HepG2 (cell line): ENCODE measurements around the gene AARS2. TPM values are rescaled to one million over a fixed set of nuclear protein-coding genes. Genes with fewer than 3 reads are reported as not detected.

ENCODE experiments used
- ATAC-seq: fragments of 200-7000 bp; cut with Tn5 transposase; 3 replicates; pipeline ENCODE4 v1.9.1; 2020; ENCODE audit warnings: mild to moderate bottlenecking, moderate library complexity
- BruUV-seq: library from RNA; stranded (reverse); fragments of 400-500 nt; replicated peaks from 2 replicates; lab custom pipeline; 2021; lab: Mats Ljungman, UMichigan
- CTCF ChIA-PET: fragments of 300-600 bp; formaldehyde crosslinking; extraction: SDS; loops from one replicate; lab custom pipeline; 2021; ENCODE audit warnings: low total read pairs, inconsistent platforms, low intra/inter-chr PET ratio; lab: Yijun Ruan, JAX
- POLR2A ChIA-PET: fragments of 350-600 bp; sonication (Branson Sonifier 250); formaldehyde crosslinking; loops from one replicate; lab custom pipeline; 2020; ENCODE audit warnings: antibody characterized with exemption, inconsistent platforms; lab: Yijun Ruan, JAX
- DNase-seq: peaks from one replicate; pipeline ENCODE4 v3.0.0-alpha.2; 2015; ENCODE audit warnings: low spot score
- FAIRE-seq: peaks from 3 replicates; lab custom pipeline; 2011; peaks lifted over from hg19 to GRCh38; lab: Jason Lieb, UNC
- H2AFZ ChIP-seq: one replicate; pipeline ENCODE4 v1.6.1; 2011; ENCODE audit warnings: low read length, inconsistent platforms
- H3K27ac ChIP-seq: fragments of 300-600 bp; 3 replicates; pipeline ENCODE4 v1.8.0; 2011; ENCODE audit warnings: mixed run types, mild to moderate bottlenecking, mixed read lengths, low read length, inconsistent platforms; ENCODE audit not compliant: insufficient read depth; ENCODE audit errors: extremely low read length
- H3K27me3 ChIP-seq, 2 experiments: fragments of 200-600 bp in 1 of 2; 2 replicates in 1 of 2; 3 replicates in 1 of 2; pipeline versions ENCODE4 v1.6.0 to v1.8.0; 2011; ENCODE audit warnings: low read length in 2 of 2, mild to moderate bottlenecking in 2 of 2, moderate library complexity in 2 of 2, inconsistent platforms in 1 of 2; ENCODE audit not compliant: insufficient read depth in 2 of 2, control insufficient read depth in 1 of 2
- H3K36me3 ChIP-seq, 2 experiments: fragments of 200-600 bp in 1 of 2; replicated peaks in 1 of 2; 2 replicates in 1 of 2; 3 replicates in 1 of 2; pipeline versions ENCODE4 v1.5.1 to v1.8.0; 2011; ENCODE audit warnings: low read length in 2 of 2, inconsistent platforms in 1 of 2; ENCODE audit not compliant: insufficient read depth in 2 of 2, control insufficient read depth in 1 of 2
- H3K4me1 ChIP-seq: 2 replicates; pipeline ENCODE4 v1.5.1; 2012; ENCODE audit warnings: low read length, inconsistent platforms; ENCODE audit not compliant: insufficient read depth
- H3K4me2 ChIP-seq: 2 replicates; pipeline ENCODE4 v1.6.0; 2011; ENCODE audit warnings: low read depth, low read length, inconsistent platforms
- H3K4me3 ChIP-seq, 3 experiments: fragments of 200-600 bp in 1 of 3; sonication (generic), shearing (Covaris generic) in 1 of 3; replicated peaks in 1 of 3; 2 replicates each; pipeline ENCODE4 v1.5.1; 2011 to 2016; ENCODE audit warnings: low read length in 3 of 3, inconsistent platforms in 2 of 3, low read depth in 2 of 3, mild to moderate bottlenecking in 2 of 3, control low read depth in 1 of 3, mixed read lengths in 1 of 3; ENCODE audit not compliant: insufficient read depth in 1 of 3
- H3K79me2 ChIP-seq: one replicate; pipeline ENCODE4 v1.6.1; 2011; ENCODE audit warnings: low read length, inconsistent platforms; ENCODE audit not compliant: insufficient read depth
- H3K9ac ChIP-seq: 2 replicates; pipeline ENCODE4 v1.6.0; 2011; ENCODE audit warnings: mild to moderate bottlenecking, low read depth, low read length, inconsistent platforms; ENCODE audit not compliant: insufficient read depth
- H3K9me3 ChIP-seq: 2 replicates; pipeline ENCODE4 v1.5.1; 2012; ENCODE audit warnings: mild to moderate bottlenecking, low read length
- H4K20me1 ChIP-seq: 2 replicates; pipeline ENCODE4 v1.6.0; 2011; ENCODE audit warnings: inconsistent platforms, mild to moderate bottlenecking, low read length, moderate library complexity; ENCODE audit not compliant: insufficient read depth
- CENPX ChIP-seq: sonication (generic); formaldehyde crosslinking; IDR thresholded peaks from 2 replicates; pipeline ENCODE4 v1.9.0; 2021; ENCODE audit warnings: mild to moderate bottlenecking, missing genetic modification reagents, moderate library complexity
- ELF3 ChIP-seq: IDR thresholded peaks from 2 replicates; pipeline ENCODE4 v1.6.1; 2016; ENCODE audit warnings: missing genetic modification reagents, missing compliant biosample characterization
- FOXC1 ChIP-seq: sonication (generic); formaldehyde crosslinking; IDR thresholded peaks from 2 replicates; pipeline ENCODE4 v1.8.0; 2022; ENCODE audit warnings: mild to moderate bottlenecking, missing genetic modification reagents, borderline replicate concordance
- HES4 ChIP-seq: sonication (generic); formaldehyde crosslinking; IDR thresholded peaks from 2 replicates; pipeline ENCODE4 v1.9.0; 2021; ENCODE audit warnings: mild to moderate bottlenecking, missing genetic modification reagents, borderline replicate concordance
- LCORL ChIP-seq, 2 experiments: fragments of 450-650 bp in 1 of 2; sonication (generic) in 1 of 2; formaldehyde crosslinking in 1 of 2; IDR thresholded peaks; 2 replicates each; pipeline versions ENCODE4 v1.5.0 to v1.6.1; 2017 to 2020; ENCODE audit warnings: antibody characterized with exemption in 1 of 2, missing genetic modification reagents in 1 of 2
- MAZ ChIP-seq, 2 experiments: sonication (generic) in 1 of 2; formaldehyde crosslinking in 1 of 2; IDR thresholded peaks; 2 replicates each; pipeline versions ENCODE4 v1.5.0 to v1.6.1; 2012 to 2020; ENCODE audit warnings: low read depth in 2 of 2, mild to moderate bottlenecking in 2 of 2, borderline replicate concordance in 1 of 2, improper control_type of control experiment in 1 of 2, low read length in 1 of 2, missing genetic modification reagents in 1 of 2, moderate library complexity in 1 of 2
- REXO4 ChIP-seq: sonication (generic); formaldehyde crosslinking; IDR thresholded peaks from 2 replicates; pipeline ENCODE4 v1.8.0; 2022; ENCODE audit warnings: missing genetic modification reagents, mild to moderate bottlenecking, borderline replicate concordance
- SOX5 ChIP-seq: IDR thresholded peaks from 2 replicates; pipeline ENCODE4 v1.6.1; 2016; ENCODE audit warnings: borderline replicate concordance
- ZNF235 ChIP-seq: sonication (generic); formaldehyde crosslinking; IDR thresholded peaks from 2 replicates; pipeline ENCODE4 v1.8.1; 2023; ENCODE audit warnings: mild to moderate bottlenecking, missing genetic modification reagents, borderline replicate concordance
- ZNF883 ChIP-seq: sonication (generic); formaldehyde crosslinking; IDR thresholded peaks from 2 replicates; pipeline ENCODE4 v1.5.1; 2020; ENCODE audit warnings: mild to moderate bottlenecking, missing genetic modification reagents; ENCODE audit errors: not compliant biosample characterization
- WGBS: methylation state at CpG from one replicate; pipeline ENCODE4 v1.1.6; 2017; ENCODE audit warnings: low lambda C conversion rate; 5-methylcytosine and 5-hydroxymethylcytosine counted together
- in situ Hi-C: cut with HindIII; loops from 2 replicates; pipeline ENCODE4 v1.10.0; 2017; ENCODE audit warnings: low pct_unique_long_range_greater_than_20kb; ENCODE audit not compliant: extremely low pct_ligation_motif_present
- intact Hi-C: fragments of 100-400 bp; cut with micrococcal nuclease; formaldehyde crosslinking; loops from one replicate; pipeline ENCODE4 v1.10.0; 2022; ENCODE audit not compliant: unreplicated experiment
- polyA plus RNA-seq, 8 experiments: library from polyadenylated mRNA; depleted of rRNA in 3 of 8; stranded (reverse) in 7 of 8; unstranded in 1 of 8; fragments of >200 nt; fragmentation: Illumina TruSeq in 4 of 8; extraction: Trizol in 4 of 8; gene quantifications; 2 replicates each; pipeline versions ENCODE4 v1.2.1 to v1.2.3, GENCODE V29; 2011 to 2016; ENCODE audit warnings: low read depth in 4 of 8, missing spikeins in 1 of 8, mixed read lengths in 1 of 8; ENCODE audit not compliant: insufficient read depth in 1 of 8
- total RNA-seq, 5 experiments: library from RNA; depleted of rRNA; stranded (reverse); fragments of >200 nt; fragmentation: Illumina TruSeq; extraction: Trizol; gene quantifications; 2 replicates each; pipeline ENCODE4 v1.2.3, GENCODE V29; 2016; ENCODE audit warnings: low read depth in 1 of 5
- TF ChIP-seq, protein P1 (sequence below): sonication (generic); formaldehyde crosslinking; IDR thresholded peaks from 2 replicates; pipeline ENCODE4 v1.4.0; 2020; ENCODE audit warnings: missing genetic modification reagents, borderline replicate concordance
- TF ChIP-seq, protein P2 (sequence below): sonication (generic); formaldehyde crosslinking; IDR thresholded peaks from 2 replicates; pipeline ENCODE4 v1.8.0; 2022; ENCODE audit warnings: missing genetic modification reagents, mild to moderate bottlenecking, borderline replicate concordance
- TF ChIP-seq, protein P3 (sequence below): sonication (generic); formaldehyde crosslinking; IDR thresholded peaks from 2 replicates; pipeline ENCODE4; 2020; ENCODE audit warnings: missing genetic modification reagents, mild to moderate bottlenecking, borderline replicate concordance

AARS2 gene
- total and polyA plus RNA-seq, 2 of the 13 experiments (the other 11 are each of a cell fraction or from before 2014, with no cell fraction given): 7.5 to 24.1 TPM

DNA sequence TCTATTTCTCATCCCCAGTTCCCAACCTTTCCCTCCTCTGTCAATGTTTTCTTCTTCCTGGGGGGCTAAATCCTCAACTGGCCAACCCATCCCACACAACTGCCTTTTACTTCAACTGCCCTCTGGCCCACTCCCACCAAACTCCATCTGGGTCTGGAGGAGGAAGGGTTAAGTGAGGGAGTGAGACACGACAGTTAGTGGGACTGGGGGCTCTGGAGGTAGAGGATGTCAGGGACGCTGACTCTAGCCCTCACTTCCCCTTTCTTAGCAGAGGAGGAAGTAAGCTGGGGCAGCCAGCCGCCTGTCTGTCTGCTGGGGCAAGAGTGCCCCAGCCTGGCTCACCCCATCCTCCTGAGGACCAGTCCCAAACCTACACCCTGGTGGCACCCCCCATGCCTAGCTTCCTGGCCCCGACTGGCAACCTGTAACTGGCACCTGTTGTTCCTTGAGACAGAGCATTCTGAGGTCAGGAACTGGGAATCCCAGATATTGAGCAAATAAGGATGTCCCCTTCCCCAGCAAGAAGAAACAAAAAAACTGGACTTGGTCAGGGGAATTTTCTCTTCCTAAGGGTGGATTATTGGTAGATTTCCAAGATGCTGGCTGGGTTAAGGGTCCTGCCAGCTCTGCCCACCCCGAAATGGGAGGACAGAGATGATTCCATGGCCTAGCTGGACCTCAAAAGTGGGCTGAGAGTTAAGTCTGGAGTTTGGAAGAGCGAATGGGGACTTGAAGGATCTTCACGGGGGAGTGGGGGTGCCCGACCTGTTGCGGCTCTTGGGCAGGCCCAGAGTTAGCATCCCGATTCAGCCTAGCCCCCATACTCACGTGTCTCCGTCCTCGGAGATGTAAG, 48.8 kb downstream of the AARS2 start:
- Histone ChIP-seq H3K9ac (peak overlapping the region; percentile 84), H3K27me3 (peaks cover 0 to 12% of the 10 kb centered on the region in 2 experiments; a peak in 2 of 5 replicates), H3K4me1 (peaks cover 33% of the 10 kb centered on the region), H3K36me3 (peaks cover 2 to 24% of the 10 kb centered on the region in 2 experiments), H3K27ac (peak overlapping the region; percentile 67), H2AFZ (no peak overlapping the region), H4K20me1 (no peaks in the 10 kb centered on the region), H3K4me2 (peak overlapping the region; percentile 92), H3K79me2 (peaks cover 18% of the 10 kb centered on the region), H3K4me3 (peak overlapping the region; percentile 64 to 95 (median 76)), H3K9me3 (no peaks in the 10 kb centered on the region)
- 5% methylated on average over 6 of the region's 13 CpGs for WGBS
- no peak for FAIRE-seq
- ATAC-seq: peak; percentile 6
- CTCF ChIA-PET: interaction anchor here (0.9 kb wide), 1 partner anchor 92 kb away, joined by 3 read pairs; no protein-coding TSS in a partner anchor
- BruUV-seq: no TSS peak
- no peak for DNase-seq
- in situ Hi-C loops: loop anchor here (5.0 kb wide), 1 partner anchor 48 kb away; the partner anchor contains the start of gene AARS2
- POLR2A ChIA-PET: interaction anchor here (1.0 to 2.2 kb wide), 5 partner anchors 8 to 49 kb away, joined by 3 to 8 read pairs (median 4); partner anchors contain the start of genes AARS2 and HSP90AB1
- intact Hi-C loops: no loop called here
- TF ChIP-seq ZNF883 (CRISPR knock-in tag): peak; percentile 0
- TF ChIP-seq FOXC1 (CRISPR knock-in tag): 0 out of 2 replicates have a peak, but pooled peaks have one; percentile 48
- 0 out of 2 replicates have a peak, but pooled peaks have one; percentile 2 for TF ChIP-seq HES4 (CRISPR knock-in tag)
- 0 out of 2 replicates have a peak, but pooled peaks have one; percentile 24 for TF ChIP-seq ELF3 (CRISPR knock-in tag)
- no peak for TF ChIP-seq LCORL (IDR thresholded peaks at IDR 0.05)
- TF ChIP-seq LCORL (CRISPR knock-in tag; IDR thresholded peaks at IDR 0.05): 0 out of 2 replicates have a peak, but pooled peaks have one; percentile 39
- TF ChIP-seq, protein P1, sequence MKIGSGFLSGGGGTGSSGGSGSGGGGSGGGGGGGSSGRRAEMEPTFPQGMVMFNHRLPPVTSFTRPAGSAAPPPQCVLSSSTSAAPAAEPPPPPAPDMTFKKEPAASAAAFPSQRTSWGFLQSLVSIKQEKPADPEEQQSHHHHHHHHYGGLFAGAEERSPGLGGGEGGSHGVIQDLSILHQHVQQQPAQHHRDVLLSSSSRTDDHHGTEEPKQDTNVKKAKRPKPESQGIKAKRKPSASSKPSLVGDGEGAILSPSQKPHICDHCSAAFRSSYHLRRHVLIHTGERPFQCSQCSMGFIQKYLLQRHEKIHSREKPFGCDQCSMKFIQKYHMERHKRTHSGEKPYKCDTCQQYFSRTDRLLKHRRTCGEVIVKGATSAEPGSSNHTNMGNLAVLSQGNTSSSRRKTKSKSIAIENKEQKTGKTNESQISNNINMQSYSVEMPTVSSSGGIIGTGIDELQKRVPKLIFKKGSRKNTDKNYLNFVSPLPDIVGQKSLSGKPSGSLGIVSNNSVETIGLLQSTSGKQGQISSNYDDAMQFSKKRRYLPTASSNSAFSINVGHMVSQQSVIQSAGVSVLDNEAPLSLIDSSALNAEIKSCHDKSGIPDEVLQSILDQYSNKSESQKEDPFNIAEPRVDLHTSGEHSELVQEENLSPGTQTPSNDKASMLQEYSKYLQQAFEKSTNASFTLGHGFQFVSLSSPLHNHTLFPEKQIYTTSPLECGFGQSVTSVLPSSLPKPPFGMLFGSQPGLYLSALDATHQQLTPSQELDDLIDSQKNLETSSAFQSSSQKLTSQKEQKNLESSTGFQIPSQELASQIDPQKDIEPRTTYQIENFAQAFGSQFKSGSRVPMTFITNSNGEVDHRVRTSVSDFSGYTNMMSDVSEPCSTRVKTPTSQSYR: 0 out of 2 replicates have a peak, but pooled peaks have one; percentile 3
- no peak for TF ChIP-seq MAZ (IDR thresholded peaks at IDR 0.05; ENCODE audit: borderline replicate concordance, low read depth, low read length)
- TF ChIP-seq MAZ (CRISPR knock-in tag; IDR thresholded peaks at IDR 0.05; ENCODE audit: low read depth): 0 out of 2 replicates have a peak, but pooled peaks have one; percentile 8
- TF ChIP-seq SOX5 (CRISPR knock-in tag): 0 out of 2 replicates have a peak, but pooled peaks have one; percentile 15
- 0 out of 2 replicates have a peak, but pooled peaks have one; percentile 13 for TF ChIP-seq REXO4 (CRISPR knock-in tag)
- TF ChIP-seq, protein P2, sequence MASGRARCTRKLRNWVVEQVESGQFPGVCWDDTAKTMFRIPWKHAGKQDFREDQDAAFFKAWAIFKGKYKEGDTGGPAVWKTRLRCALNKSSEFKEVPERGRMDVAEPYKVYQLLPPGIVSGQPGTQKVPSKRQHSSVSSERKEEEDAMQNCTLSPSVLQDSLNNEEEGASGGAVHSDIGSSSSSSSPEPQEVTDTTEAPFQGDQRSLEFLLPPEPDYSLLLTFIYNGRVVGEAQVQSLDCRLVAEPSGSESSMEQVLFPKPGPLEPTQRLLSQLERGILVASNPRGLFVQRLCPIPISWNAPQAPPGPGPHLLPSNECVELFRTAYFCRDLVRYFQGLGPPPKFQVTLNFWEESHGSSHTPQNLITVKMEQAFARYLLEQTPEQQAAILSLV (CRISPR knock-in tag): 0 out of 2 replicates have a peak, but pooled peaks have one; percentile 18
- peak; percentile 66; the same call in 1 of the 2 replicates for TF ChIP-seq ZNF235 (CRISPR knock-in tag)
- TF ChIP-seq, protein P3, sequence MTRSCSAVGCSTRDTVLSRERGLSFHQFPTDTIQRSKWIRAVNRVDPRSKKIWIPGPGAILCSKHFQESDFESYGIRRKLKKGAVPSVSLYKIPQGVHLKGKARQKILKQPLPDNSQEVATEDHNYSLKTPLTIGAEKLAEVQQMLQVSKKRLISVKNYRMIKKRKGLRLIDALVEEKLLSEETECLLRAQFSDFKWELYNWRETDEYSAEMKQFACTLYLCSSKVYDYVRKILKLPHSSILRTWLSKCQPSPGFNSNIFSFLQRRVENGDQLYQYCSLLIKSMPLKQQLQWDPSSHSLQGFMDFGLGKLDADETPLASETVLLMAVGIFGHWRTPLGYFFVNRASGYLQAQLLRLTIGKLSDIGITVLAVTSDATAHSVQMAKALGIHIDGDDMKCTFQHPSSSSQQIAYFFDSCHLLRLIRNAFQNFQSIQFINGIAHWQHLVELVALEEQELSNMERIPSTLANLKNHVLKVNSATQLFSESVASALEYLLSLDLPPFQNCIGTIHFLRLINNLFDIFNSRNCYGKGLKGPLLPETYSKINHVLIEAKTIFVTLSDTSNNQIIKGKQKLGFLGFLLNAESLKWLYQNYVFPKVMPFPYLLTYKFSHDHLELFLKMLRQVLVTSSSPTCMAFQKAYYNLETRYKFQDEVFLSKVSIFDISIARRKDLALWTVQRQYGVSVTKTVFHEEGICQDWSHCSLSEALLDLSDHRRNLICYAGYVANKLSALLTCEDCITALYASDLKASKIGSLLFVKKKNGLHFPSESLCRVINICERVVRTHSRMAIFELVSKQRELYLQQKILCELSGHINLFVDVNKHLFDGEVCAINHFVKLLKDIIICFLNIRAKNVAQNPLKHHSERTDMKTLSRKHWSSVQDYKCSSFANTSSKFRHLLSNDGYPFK: peak; percentile 6; the same call in 1 of the 2 replicates
- TF ChIP-seq CENPX: no peak
